Spleen (tissue), 7 donors: ENCODE data around the gene CLN5.

Source experiments
- CTCF ChIP-seq, 11 experiments: fragments of 200-600 bp in 7 of 11; fragments of 450-650 bp in 4 of 11; sonication (generic) in 4 of 11; IDR thresholded peaks in 8 of 11; conservative IDR thresholded peaks in 3 of 11; 1 replicate in 7 of 11; 2 replicates in 4 of 11; pipeline versions ENCODE4 v1.4.0 to v1.8.0; 2016 to 2021; ENCODE audit warnings: antibody characterized with exemption in 11 of 11, inconsistent platforms in 4 of 11, mild to moderate bottlenecking in 1 of 11
- POLR2A ChIP-seq, 3 donors: fragments of 450-650 bp; IDR thresholded peaks; one replicate each; pipeline ENCODE4 v1.5.1; 2017; ENCODE audit warnings: antibody characterized with exemption in 3 of 3, mild to moderate bottlenecking in 1 of 3
- donor health status: DM: no; HTN: no; CAD: no; lungs with moderate emphysema.
- donor health status: DM: no; HTN: no; CAD: no.
- donor health status: DM: no; HTN: no; CAD: no.

- TF ChIP-seq CTCF (IDR thresholded peaks at IDR 0.05 in 8 of 11, conservative IDR thresholded peaks at IDR 0.05 in 3 of 11) (no peak), POLR2A (IDR thresholded peaks at IDR 0.05) (no peak)
Observed at GRCh38 chr13:77040835-77041234, 49.0 kb downstream of the CLN5 start.
